Mucosa of descending colon (tissue), 3 donors: Measurements from ENCODE around the gene NR0B2. TPM values are rescaled to one million over a fixed set of nuclear protein-coding genes. Genes with fewer than 3 reads are reported as not detected.

Source experiments
- ATAC-seq: fragments of 200-7000 bp; cut with Tn5 transposase; one replicate; pipeline ENCODE4 v1.9.1; 2020; ENCODE audit warnings: mild to moderate bottlenecking, moderate library complexity
- DNase-seq, 3 donors: peaks; one replicate each; pipeline ENCODE4 v3.0.0-alpha.2; 2020
- H3K36me3 ChIP-seq: fragments of 200-600 bp; one replicate; pipeline ENCODE4 v1.8.0; 2021; ENCODE audit warnings: low read depth, mild to moderate bottlenecking
- H3K4me1 ChIP-seq: fragments of 200-600 bp; one replicate; pipeline ENCODE4 v1.8.0; 2021; ENCODE audit warnings: low read depth, mild to moderate bottlenecking
- H3K4me3 ChIP-seq: fragments of 200-600 bp; one replicate; pipeline ENCODE4 v1.8.0; 2021; ENCODE audit warnings: mild to moderate bottlenecking
- H3K9me3 ChIP-seq: fragments of 200-600 bp; one replicate; pipeline ENCODE4 v1.8.0; 2021; ENCODE audit warnings: mild to moderate bottlenecking
- intact Hi-C, 2 donors: fragments of 100-400 bp; cut with DNase I in 1 of 2; cut with micrococcal nuclease in 1 of 2; formaldehyde crosslinking; loops; one replicate each; pipeline versions ENCODE4 v1.11.0 to v1.11.1; 2022; cut with DNase I, micrococcal nuclease
- total RNA-seq, 3 donors: library from RNA; stranded (reverse); fragmentation: NEBNext Ultra II Directional in 2 of 3; extraction: Animal tissue kit (Norgen Biotek cat#: 25700) in 2 of 3; gene quantifications; one replicate each; pipeline versions ENCODE4 v1.2.1 to v1.2.4, GENCODE V29; 2021 to 2023
- TF ChIP-seq, protein P1 (sequence below): fragments of 200-600 bp; IDR thresholded peaks from one replicate; pipeline ENCODE4 v1.8.0; 2022; ENCODE audit warnings: antibody characterized with exemption, mild to moderate bottlenecking
- donor health status: DM: no; HTN: no; CAD: no; lungs with moderate emphysema.
- donor health status: DM: no; HTN: no; CAD: no.
- donor health status: DM: no; HTN: yes; CAD: no.

NR0B2 gene
- total RNA-seq, 3 donors from 2014 or later: 0.43 to 0.52 TPM; not detected in 1

DNA sequence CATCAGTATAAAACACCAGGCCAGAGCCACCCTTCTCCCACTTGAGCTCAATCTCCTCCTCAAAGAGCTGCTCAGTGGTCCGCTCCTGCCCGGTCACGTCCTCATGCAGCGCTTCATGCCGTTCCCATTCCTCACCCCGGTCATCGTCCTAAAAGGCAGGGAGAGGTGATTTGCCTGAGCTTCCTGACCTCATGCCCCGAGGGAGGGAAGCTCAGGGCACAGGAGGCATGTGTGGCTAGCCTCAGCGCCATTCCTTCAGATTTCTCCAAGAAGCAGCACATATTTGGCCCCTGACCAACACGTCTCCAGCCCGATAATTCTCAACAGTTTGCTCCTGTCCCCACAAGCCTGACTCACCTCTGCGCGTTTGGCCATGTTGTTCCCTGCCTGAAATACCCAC lies 19.5 kb downstream of the NR0B2 start:
- Histone ChIP-seq H3K4me3 (no peak overlapping the region), H3K36me3 (no peaks in the 10 kb centered on the region), H3K4me1 (peaks cover 16% of the 10 kb centered on the region), H3K9me3 (no peaks in the 10 kb centered on the region)
- DNase-seq (peak in 1 of 3 donors; percentile 3), ATAC-seq (no peak)
- intact Hi-C loops: no loop called here
- TF ChIP-seq, protein P1, sequence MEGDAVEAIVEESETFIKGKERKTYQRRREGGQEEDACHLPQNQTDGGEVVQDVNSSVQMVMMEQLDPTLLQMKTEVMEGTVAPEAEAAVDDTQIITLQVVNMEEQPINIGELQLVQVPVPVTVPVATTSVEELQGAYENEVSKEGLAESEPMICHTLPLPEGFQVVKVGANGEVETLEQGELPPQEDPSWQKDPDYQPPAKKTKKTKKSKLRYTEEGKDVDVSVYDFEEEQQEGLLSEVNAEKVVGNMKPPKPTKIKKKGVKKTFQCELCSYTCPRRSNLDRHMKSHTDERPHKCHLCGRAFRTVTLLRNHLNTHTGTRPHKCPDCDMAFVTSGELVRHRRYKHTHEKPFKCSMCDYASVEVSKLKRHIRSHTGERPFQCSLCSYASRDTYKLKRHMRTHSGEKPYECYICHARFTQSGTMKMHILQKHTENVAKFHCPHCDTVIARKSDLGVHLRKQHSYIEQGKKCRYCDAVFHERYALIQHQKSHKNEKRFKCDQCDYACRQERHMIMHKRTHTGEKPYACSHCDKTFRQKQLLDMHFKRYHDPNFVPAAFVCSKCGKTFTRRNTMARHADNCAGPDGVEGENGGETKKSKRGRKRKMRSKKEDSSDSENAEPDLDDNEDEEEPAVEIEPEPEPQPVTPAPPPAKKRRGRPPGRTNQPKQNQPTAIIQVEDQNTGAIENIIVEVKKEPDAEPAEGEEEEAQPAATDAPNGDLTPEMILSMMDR: no peak

DNA sequence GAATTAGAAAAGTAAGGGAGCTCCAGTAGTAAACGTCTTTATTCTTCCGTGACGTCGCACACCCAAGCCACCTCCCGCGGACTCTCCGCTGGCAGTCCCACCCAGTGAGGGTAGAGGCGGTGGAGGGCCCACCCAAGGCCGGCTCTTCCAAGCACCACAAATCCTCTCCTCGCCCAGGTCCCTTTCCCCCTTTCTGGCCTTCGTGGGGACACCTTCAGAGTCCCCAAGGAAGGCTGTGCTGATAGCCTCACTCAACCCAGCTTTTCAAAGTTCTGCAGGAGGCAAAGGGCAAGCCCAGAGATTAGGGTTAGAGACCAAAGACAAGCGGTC lies 23.3 kb downstream of the NR0B2 start:
- Histone ChIP-seq H3K36me3 (peaks cover 7% of the 10 kb centered on the region), H3K9me3 (no peaks in the 10 kb centered on the region), H3K4me1 (peaks cover 17% of the 10 kb centered on the region), H3K4me3 (peak overlapping the region; percentile 56)
- TF ChIP-seq, protein P1: no peak
- intact Hi-C loops: no loop called here
- no peak for DNase-seq
- ATAC-seq: peak; percentile 42

DNA sequence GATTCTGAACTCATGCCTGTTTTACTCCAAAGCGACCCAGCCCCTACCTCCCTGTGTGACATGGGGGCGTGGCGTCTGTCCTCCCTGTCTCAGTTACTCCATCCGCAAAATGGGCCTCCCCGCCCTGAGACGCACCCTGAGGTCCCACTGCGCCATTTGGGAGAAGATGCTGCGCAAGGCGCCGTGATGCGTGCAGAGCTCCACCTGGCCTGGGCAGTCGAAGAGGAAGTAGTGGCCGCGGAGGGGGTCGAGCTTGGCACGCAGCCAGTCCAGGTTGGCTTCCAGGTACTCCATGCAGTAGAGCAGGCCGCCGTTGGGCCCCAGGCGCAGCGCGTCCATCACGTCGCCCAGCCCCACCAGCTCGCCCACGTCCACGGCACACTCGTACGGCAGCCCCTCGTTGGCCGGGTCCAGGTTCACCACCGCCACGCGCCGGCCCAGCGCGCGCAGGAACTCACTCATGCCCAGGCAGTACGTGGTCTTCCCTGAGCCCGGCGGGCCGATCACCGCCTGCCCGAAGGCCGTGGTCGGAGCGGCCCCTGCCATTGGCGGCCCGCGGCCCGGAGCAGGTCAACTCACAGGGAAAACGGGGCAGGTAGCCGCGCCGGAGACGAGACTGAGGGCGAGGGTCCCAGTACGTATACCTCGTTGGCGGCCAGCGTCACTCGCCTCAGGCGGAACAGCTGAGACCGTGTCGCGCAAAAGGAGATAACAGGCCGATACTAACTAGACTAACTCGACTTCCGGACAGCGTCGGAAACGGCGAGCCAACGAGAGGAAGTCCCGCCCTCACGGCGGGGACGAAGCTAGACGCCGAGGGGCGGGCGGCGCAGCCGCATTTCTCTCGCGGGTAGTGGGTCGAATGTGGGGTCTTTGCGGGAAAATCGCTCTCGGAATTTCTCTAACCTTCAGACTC lies 24.0 kb downstream of the NR0B2 start, which contains the start of gene GPN2:
Gene GPN2 (minus strand): TSS at position 733 of the 916 bp plus-strand sequence. CDS start 187 bp downstream, at position 546.
- ATAC-seq (peak; percentile 98), DNase-seq (peak; percentile 86 to 87 (median 86))
- peak within 1 kb of the TSS; percentile 56 for H3K4me3 ChIP-seq
- H3K4me1 ChIP-seq: peaks cover 17% of the 10 kb centered on the region
- peaks cover 7% of the 10 kb centered on the region for H3K36me3 ChIP-seq
- intact Hi-C loops: no loop called here
- TF ChIP-seq, protein P1: no peak
- no peaks in the 10 kb centered on the region for H3K9me3 ChIP-seq

DNA sequence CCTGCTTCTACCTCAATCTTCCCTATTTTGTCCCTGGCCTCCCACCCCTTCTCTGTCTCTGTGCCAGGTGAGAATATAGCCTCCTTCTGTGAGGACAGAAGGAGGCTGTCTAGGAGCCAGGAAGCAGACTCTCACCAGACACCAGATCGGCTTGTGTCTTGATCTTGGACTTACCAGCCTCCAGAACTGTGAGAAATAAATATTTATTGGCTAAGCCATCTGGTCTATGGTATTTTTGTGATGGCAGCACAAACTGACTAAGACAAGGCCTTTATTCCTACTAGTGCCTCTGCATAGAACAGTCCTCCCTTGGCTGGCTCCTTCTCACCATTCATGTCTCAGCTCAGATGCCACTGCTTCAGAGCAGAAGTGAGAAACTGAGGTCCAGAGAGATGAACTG lies 25.5 kb downstream of the NR0B2 start:
- intact Hi-C loops: no loop called here
- TF ChIP-seq, protein P1: no peak
- peaks cover 16% of the 10 kb centered on the region for H3K36me3 ChIP-seq

DNA sequence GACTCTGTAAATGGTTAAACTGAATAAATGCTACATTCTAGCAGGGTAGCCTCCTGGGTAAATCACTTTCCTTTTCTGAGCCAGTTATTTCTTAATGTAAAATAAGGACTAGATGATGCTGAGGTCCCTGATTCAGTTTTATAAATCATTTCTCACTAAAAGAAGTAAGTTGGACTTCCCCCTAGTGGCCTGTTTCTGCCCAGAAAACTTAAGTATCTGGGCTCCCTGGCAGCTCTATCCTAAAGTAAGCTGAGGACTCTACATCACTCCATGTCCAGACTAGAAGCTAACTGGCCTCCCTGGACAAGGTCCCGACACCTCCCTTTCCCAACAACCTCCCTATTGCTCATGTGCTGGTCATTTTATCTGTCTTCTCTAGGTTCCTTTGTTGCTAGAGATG lies 26.6 kb downstream of the NR0B2 start:
- Histone ChIP-seq H3K36me3 (peaks cover 23% of the 10 kb centered on the region), H3K4me3 (no peak overlapping the region), H3K4me1 (peaks cover 17% of the 10 kb centered on the region), H3K9me3 (no peaks in the 10 kb centered on the region)
- intact Hi-C loops: no loop called here
- no peak for ATAC-seq
- TF ChIP-seq, protein P1: no peak
- peak in 1 of 3 donors; percentile 53 for DNase-seq

More for the DNA sequence above, 25.5 kb downstream of the NR0B2 start:
- DNase-seq (no peak), ATAC-seq (no peak)
- H3K4me1 ChIP-seq: peaks cover 17% of the 10 kb centered on the region
- H3K4me3 ChIP-seq: no peak overlapping the region
- no peaks in the 10 kb centered on the region for H3K9me3 ChIP-seq
